ENCODE data around the gene RAB11FIP3. TPM values are rescaled to one million over a fixed set of nuclear protein-coding genes. Genes with fewer than 3 reads are reported as not detected.

RAB11FIP3 gene
- total RNA-seq, 1 donor from 2014 or later: 44.1 TPM

GRCh38 chr16:561413-561794 is 136.0 kb downstream of the RAB11FIP3 start:
- DNase-seq: no peak
- no peaks in the 10 kb centered on the region for H3K36me3 ChIP-seq
- intact Hi-C loops (cut with DNase I): no loop called here
- no peak overlapping the region for H3K27ac ChIP-seq
- ATAC-seq: no peak
- H3K9me3 ChIP-seq: no peaks in the 10 kb centered on the region
- no peak overlapping the region for H3K4me3 ChIP-seq
- H3K27me3 ChIP-seq: peaks cover 29% of the 10 kb centered on the region
- no peak for TF ChIP-seq CTCF (IDR thresholded peaks at IDR 0.05)
- H3K4me1 ChIP-seq: peaks cover 6% of the 10 kb centered on the region

DNA sequence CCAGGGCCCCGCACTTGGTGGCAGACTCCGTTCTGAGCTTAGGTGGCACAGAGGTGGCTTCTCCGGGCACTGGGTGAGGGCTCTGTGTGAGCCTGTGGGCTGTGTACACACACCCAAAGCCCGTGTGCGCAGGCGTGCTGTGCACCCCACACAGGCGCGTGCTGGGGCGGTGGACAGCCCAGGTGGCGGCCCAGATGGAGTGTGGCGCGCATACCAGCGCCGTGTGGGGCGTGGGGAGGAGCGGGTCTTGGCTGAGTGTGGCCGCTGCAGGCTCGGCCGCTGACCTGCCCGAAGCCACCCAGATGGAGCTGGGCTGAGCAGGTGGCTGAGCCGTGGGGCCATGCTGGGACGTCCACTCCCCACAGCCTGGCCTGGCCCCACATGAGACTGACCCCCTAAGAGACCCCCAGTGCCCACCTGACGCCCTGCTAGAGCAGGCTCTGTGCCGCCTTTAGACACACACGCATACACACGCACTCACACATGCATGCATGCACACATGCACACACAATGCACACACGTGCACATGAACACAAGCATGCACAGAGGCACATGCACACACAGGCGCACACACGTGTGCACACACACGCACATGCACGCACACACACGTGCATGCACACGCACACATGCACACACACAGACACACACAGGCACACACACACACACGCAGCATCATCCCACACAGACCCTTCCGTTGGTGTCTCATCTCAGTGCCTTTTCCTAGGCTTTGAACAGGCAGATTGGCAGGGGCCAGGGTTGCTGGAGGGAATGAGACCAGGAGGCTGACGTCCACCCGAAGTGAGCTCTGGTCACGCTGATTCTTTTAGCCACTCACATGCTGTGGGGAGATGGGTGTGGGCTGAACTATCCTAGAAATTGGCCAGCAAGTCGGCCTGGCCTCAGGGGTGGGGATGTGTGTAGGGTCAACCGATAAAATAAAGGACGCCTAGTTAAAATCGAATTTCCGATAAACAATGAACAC is 136.8 kb downstream of the RAB11FIP3 start:
- peaks cover 29% of the 10 kb centered on the region for H3K27me3 ChIP-seq
- no peaks in the 10 kb centered on the region for H3K36me3 ChIP-seq
- intact Hi-C loops (cut with DNase I): no loop called here
- no peak for DNase-seq
- ATAC-seq: no peak
- H3K9me3 ChIP-seq: no peaks in the 10 kb centered on the region
- TF ChIP-seq CTCF (IDR thresholded peaks at IDR 0.05): no peak
- H3K27ac ChIP-seq: no peak overlapping the region
- peaks cover 14% of the 10 kb centered on the region for H3K4me1 ChIP-seq
- H3K4me3 ChIP-seq: no peak overlapping the region

- Histone ChIP-seq H3K4me3 (no peak overlapping the region), H3K27me3 (peaks cover 29% of the 10 kb centered on the region), H3K27ac (no peak overlapping the region), H3K4me1 (peaks cover 22% of the 10 kb centered on the region), H3K9me3 (no peaks in the 10 kb centered on the region), H3K36me3 (no peaks in the 10 kb centered on the region)
- TF ChIP-seq CTCF (IDR thresholded peaks at IDR 0.05): no peak
- DNase-seq (no peak), ATAC-seq (no peak)
- intact Hi-C loops (cut with DNase I): no loop called here
Measured at GRCh38 chr16:563072-563644, 137.7 kb downstream of the RAB11FIP3 start.

- H3K4me3 ChIP-seq: no peak overlapping the region
- H3K9me3 ChIP-seq: no peaks in the 10 kb centered on the region
- H3K27ac ChIP-seq: no peak overlapping the region
- ATAC-seq: no peak
- DNase-seq: no peak
- H3K4me1 ChIP-seq: peaks cover 34% of the 10 kb centered on the region
- TF ChIP-seq CTCF (IDR thresholded peaks at IDR 0.05): no peak
- H3K36me3 ChIP-seq: no peaks in the 10 kb centered on the region
- intact Hi-C loops (cut with DNase I): no loop called here
- peaks cover 15% of the 10 kb centered on the region for H3K27me3 ChIP-seq
Measured at GRCh38 chr16:564690-565418, 139.4 kb downstream of the RAB11FIP3 start.

DNA sequence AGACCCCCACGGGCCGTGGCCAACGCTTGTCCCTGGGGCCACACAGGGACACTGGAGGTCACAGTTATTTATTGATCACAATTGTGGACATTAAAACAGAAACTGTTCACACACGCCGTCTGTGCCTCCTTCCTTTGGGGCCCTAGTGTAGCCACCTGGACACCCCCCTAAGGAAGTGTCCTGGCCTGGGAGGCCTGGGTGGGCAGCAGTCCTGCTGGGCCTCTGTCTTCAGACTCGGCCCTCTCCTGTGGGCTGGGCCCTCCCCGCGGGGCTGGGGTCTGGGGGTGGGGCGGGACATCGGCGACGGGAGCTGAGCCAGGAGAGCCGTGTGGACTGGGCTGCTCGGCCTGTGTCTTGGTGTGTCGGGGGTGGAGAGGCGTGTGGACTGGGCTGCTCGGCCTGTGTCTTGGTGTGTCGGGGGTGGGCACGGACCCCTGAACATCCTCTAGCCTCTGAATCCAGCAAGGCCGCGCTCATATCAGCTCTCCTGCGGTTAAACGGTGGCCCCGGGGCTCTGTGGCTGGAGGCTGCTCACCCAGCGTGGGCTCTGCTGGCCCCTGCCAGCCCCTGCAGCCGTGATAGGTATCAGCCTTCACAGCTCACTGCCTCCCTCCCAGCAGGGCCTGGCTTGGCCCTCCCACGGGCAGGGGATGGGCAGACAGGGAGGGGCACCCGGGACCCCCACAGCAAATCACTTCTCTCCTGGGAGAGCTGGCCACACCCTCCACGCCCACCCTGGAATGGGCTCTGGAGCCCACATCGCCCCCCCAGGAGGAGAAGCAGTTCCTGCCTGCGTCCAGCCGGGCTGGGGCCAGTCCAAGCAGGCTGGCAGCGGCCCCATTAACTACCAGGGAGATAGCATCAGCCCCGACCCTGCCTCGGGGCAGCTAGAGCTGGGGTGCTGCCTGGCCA is 140.2 kb downstream of the RAB11FIP3 start:
- peaks cover 14% of the 10 kb centered on the region for H3K27me3 ChIP-seq
- H3K4me3 ChIP-seq: no peak overlapping the region
- H3K4me1 ChIP-seq: peaks cover 36% of the 10 kb centered on the region
- DNase-seq (no peak), ATAC-seq (no peak)
- intact Hi-C loops (cut with DNase I): no loop called here
- no peaks in the 10 kb centered on the region for H3K36me3 ChIP-seq
- no peak overlapping the region for H3K27ac ChIP-seq
- H3K9me3 ChIP-seq: no peaks in the 10 kb centered on the region
- TF ChIP-seq CTCF (IDR thresholded peaks at IDR 0.05): no peak

Data from upper lobe of right lung (tissue), 1 donor.